Lower lobe of right lung (tissue), 2 donors: ENCODE measurements around the gene MAP2. TPM values are rescaled to one million over a fixed set of nuclear protein-coding genes. Genes with fewer than 3 reads are reported as not detected.

Experiments
- ATAC-seq, 2 donors: fragments of 200-7000 bp; cut with Tn5 transposase; one replicate each; pipeline ENCODE4 v1.9.1; 2020 to 2022; ENCODE audit warnings: mild to moderate bottlenecking in 2 of 2, moderate library complexity in 2 of 2
- DNase-seq: peaks from one replicate; pipeline ENCODE4 v3.0.0-alpha.2; 2020
- H3K27ac ChIP-seq: fragments of 200-600 bp; one replicate; pipeline ENCODE4 v1.8.0; 2022
- H3K27me3 ChIP-seq: fragments of 200-600 bp; one replicate; pipeline ENCODE4 v1.8.0; 2022; ENCODE audit warnings: low read depth
- H3K36me3 ChIP-seq: fragments of 200-600 bp; one replicate; pipeline ENCODE4 v1.8.0; 2022; ENCODE audit warnings: mild to moderate bottlenecking
- H3K4me1 ChIP-seq: fragments of 200-600 bp; one replicate; pipeline ENCODE4 v1.8.0; 2022
- H3K4me3 ChIP-seq: fragments of 200-600 bp; one replicate; pipeline ENCODE4 v1.8.0; 2022; ENCODE audit warnings: mild to moderate bottlenecking
- H3K9me3 ChIP-seq: fragments of 200-600 bp; one replicate; pipeline ENCODE4 v1.8.0; 2022
- intact Hi-C: fragments of 100-400 bp; cut with DNase I; formaldehyde crosslinking; loops from one replicate; pipeline ENCODE4 v1.11.0; 2022
- total RNA-seq: library from RNA; stranded (reverse); fragmentation: NEBNext Ultra II Directional; extraction: Animal tissue kit (Norgen Biotek cat#: 25700); gene quantifications from one replicate; pipeline ENCODE4 v1.2.1, GENCODE V29; 2021
- TF ChIP-seq, protein P1 (sequence below): fragments of 200-600 bp; IDR thresholded peaks from one replicate; pipeline ENCODE4 v1.8.0; 2022; ENCODE audit warnings: antibody characterized with exemption, mild to moderate bottlenecking
- donor health status: DM: no; HTN: yes; CAD: no; lungs with severe emphysema.

The MAP2 gene
- total RNA-seq, 1 donor from 2014 or later: 22.6 TPM

DNA sequence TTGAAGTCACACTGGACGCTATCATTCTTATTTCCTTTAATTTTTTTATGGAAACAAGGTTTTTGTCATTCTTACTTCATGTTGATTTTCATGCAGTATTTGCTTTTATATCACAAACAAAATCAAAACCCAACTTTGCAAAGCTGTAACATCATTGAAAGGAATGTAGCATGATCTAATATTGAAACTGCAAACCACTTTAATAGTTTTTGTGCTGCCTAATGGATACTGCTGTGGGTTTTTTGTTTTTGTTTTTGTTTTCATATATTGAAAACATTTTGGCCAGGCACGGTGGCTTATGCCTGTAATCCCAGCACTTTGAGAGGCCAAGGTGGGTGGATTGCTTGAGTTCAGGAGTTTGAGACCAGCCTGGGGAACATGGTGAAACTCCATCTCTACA, 81.6 kb downstream of the MAP2 start:
- Histone ChIP-seq H3K27ac (no peak overlapping the region), H3K4me3 (no peak overlapping the region), H3K27me3 (no peaks in the 10 kb centered on the region), H3K36me3 (no peaks in the 10 kb centered on the region), H3K4me1 (peaks cover 5% of the 10 kb centered on the region), H3K9me3 (no peaks in the 10 kb centered on the region)
- no peak for DNase-seq
- ATAC-seq: no peak
- intact Hi-C loops: no loop called here
- TF ChIP-seq, protein P1, sequence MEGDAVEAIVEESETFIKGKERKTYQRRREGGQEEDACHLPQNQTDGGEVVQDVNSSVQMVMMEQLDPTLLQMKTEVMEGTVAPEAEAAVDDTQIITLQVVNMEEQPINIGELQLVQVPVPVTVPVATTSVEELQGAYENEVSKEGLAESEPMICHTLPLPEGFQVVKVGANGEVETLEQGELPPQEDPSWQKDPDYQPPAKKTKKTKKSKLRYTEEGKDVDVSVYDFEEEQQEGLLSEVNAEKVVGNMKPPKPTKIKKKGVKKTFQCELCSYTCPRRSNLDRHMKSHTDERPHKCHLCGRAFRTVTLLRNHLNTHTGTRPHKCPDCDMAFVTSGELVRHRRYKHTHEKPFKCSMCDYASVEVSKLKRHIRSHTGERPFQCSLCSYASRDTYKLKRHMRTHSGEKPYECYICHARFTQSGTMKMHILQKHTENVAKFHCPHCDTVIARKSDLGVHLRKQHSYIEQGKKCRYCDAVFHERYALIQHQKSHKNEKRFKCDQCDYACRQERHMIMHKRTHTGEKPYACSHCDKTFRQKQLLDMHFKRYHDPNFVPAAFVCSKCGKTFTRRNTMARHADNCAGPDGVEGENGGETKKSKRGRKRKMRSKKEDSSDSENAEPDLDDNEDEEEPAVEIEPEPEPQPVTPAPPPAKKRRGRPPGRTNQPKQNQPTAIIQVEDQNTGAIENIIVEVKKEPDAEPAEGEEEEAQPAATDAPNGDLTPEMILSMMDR: no peak

DNA sequence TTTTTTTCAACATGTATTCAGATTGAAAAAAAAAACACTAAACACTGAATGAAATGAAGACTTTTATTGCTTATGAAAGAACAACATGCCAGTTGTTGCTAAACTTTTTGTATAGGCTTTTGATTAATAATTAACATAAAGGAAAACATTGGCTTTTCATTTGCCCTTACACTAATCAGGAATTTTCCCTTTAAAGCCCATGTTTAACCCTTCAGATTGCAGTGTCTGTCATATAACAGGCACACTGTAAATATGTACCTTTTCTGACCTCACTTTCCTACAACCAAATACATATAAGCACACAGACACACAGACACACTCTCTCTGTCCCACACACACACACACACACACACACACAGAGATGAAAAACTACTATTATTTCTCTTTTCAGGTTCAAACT, 84.4 kb downstream of the MAP2 start:
- ATAC-seq (no peak), DNase-seq (no peak)
- Histone ChIP-seq H3K4me3 (no peak overlapping the region), H3K27me3 (no peaks in the 10 kb centered on the region), H3K27ac (no peak overlapping the region), H3K4me1 (no peaks in the 10 kb centered on the region), H3K36me3 (no peaks in the 10 kb centered on the region), H3K9me3 (no peaks in the 10 kb centered on the region)
- intact Hi-C loops: no loop called here
- TF ChIP-seq, protein P1: no peak

DNA sequence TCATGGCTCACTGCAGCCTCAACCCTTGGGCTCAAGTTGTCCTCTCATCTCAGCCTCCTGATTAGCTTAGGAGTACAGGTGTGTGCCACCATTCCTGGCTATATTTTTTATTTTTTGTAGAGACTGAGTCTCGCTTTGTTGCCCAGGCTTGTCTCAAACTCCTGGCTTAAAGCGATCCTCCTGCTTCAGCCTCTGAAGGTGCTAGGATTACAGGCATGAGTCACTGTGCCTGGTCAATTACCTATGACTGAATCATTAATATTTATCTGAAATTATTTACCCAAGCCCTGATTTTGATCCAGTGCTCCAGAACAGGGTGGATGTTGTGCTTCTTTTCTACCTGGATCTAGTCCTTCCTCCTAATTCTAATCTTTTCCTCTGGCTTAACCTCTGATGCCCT, 87.8 kb downstream of the MAP2 start:
- TF ChIP-seq, protein P1: no peak
- no peak overlapping the region for H3K27ac ChIP-seq
- H3K36me3 ChIP-seq: no peaks in the 10 kb centered on the region
- H3K9me3 ChIP-seq: no peaks in the 10 kb centered on the region
- ATAC-seq (no peak), DNase-seq (no peak)
- intact Hi-C loops: no loop called here
- no peaks in the 10 kb centered on the region for H3K4me1 ChIP-seq
- H3K27me3 ChIP-seq: no peaks in the 10 kb centered on the region
- no peak overlapping the region for H3K4me3 ChIP-seq

DNA sequence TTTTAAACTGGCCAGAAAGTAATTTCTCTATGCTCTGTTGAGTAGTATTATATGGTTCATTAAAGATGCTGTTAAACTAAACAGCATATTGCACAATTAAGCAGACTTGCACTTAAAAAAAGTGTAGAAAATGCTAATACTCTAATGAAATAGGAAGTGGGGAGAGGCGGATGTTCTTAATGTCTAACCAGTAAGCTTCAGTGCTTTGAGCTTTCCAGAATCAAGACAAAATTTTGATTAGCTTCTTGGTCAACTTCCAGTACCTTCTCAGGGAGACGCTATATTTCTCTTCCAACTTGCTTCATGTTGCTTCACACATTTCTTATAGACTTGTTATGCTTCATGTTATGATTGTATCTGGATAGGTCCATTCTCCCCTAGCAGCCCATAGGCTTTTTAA, 89.1 kb downstream of the MAP2 start:
- Histone ChIP-seq H3K27ac (no peak overlapping the region), H3K4me1 (no peaks in the 10 kb centered on the region), H3K36me3 (no peaks in the 10 kb centered on the region), H3K9me3 (no peaks in the 10 kb centered on the region), H3K27me3 (no peaks in the 10 kb centered on the region), H3K4me3 (no peak overlapping the region)
- intact Hi-C loops: no loop called here
- no peak for DNase-seq
- TF ChIP-seq, protein P1: no peak
- no peak for ATAC-seq

DNA sequence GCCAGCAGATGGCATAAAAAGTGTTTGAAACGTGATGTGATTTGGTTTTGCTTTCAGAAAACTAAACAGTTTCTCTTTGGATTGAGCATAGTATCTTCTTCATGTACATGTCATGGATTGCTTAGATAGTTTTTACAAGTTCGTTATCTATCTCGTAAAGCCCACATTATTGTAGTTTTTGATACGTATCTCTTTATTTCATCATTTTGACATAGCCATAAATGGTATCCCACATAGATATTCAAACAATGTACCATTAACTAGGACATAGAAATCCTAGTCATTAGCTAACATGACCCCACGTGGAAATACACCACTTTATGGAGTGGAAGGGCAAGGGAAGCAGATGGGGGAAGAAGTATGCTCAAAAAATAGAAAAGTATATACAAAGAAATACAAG, 93.6 kb downstream of the MAP2 start:
- DNase-seq: no peak
- ATAC-seq: no peak
- intact Hi-C loops: no loop called here

More for the DNA sequence above, 93.6 kb downstream of the MAP2 start:
- H3K27ac ChIP-seq: no peak overlapping the region
- TF ChIP-seq, protein P1: no peak
- no peaks in the 10 kb centered on the region for H3K36me3 ChIP-seq
- H3K9me3 ChIP-seq: no peaks in the 10 kb centered on the region
- H3K27me3 ChIP-seq: no peaks in the 10 kb centered on the region
- H3K4me1 ChIP-seq: no peaks in the 10 kb centered on the region
- H3K4me3 ChIP-seq: no peak overlapping the region
